Subcutaneous abdominal adipose tissue (tissue), 5 donors: ENCODE results near the gene AGAP1.

Experiments used
- H3K27ac ChIP-seq: one replicate; pipeline ENCODE4 v1.7.0; 2013; ENCODE audit warnings: low read depth, mild to moderate bottlenecking, inconsistent platforms, low read length, moderate library complexity
- H3K27me3 ChIP-seq, 5 donors: one replicate each; pipeline ENCODE4 v1.7.0; 2013; ENCODE audit warnings: low read length in 5 of 5, inconsistent platforms in 1 of 5; ENCODE audit not compliant: control insufficient read depth in 5 of 5, insufficient read depth in 4 of 5
- H3K36me3 ChIP-seq, 5 donors: one replicate each; pipeline ENCODE4 v1.7.0; 2013; ENCODE audit warnings: low read length in 5 of 5; ENCODE audit not compliant: control insufficient read depth in 5 of 5, insufficient read depth in 5 of 5
- H3K4me1 ChIP-seq, 5 donors: one replicate each; pipeline ENCODE4 v1.7.0; 2013; ENCODE audit warnings: low read length in 5 of 5, mild to moderate bottlenecking in 3 of 5, moderate library complexity in 1 of 5; ENCODE audit not compliant: control insufficient read depth in 5 of 5, insufficient read depth in 5 of 5
- H3K4me3 ChIP-seq, 5 donors: one replicate each; pipeline ENCODE4 v1.7.0; 2013; ENCODE audit warnings: low read length in 5 of 5, low read depth in 1 of 5
- H3K9ac ChIP-seq, 5 donors: one replicate each; pipeline ENCODE4 v1.7.0; 2013; ENCODE audit warnings: low read length in 5 of 5, mild to moderate bottlenecking in 4 of 5, moderate library complexity in 3 of 5
- H3K9me3 ChIP-seq, 5 donors: one replicate each; pipeline ENCODE4 v1.7.0; 2013; ENCODE audit warnings: low read length in 5 of 5; ENCODE audit not compliant: control insufficient read depth in 5 of 5
- donor health status: healthy.
- donor health status: healthy.
- donor health status: healthy.
- donor health status: healthy.
- donor health status: healthy.

Gene AGAP1

GRCh38 chr2:235634435-235635158 lies 140.8 kb downstream of the AGAP1 start:
- no peak overlapping the region for H3K27ac ChIP-seq
- H3K9me3 ChIP-seq: no peaks in the 10 kb centered on the region
- peaks cover 6 to 11% (median 7%) of the 10 kb centered on the region in 5 donors for H3K4me1 ChIP-seq
- H3K36me3 ChIP-seq: no peaks in the 10 kb centered on the region
- H3K9ac ChIP-seq: no peak overlapping the region
- H3K4me3 ChIP-seq: no peak overlapping the region
- no peaks in the 10 kb centered on the region for H3K27me3 ChIP-seq

GRCh38 chr2:235636546-235636945 lies 142.7 kb downstream of the AGAP1 start:
- no peaks in the 10 kb centered on the region for H3K36me3 ChIP-seq
- no peak overlapping the region for H3K9ac ChIP-seq
- H3K4me1 ChIP-seq: peaks cover 9 to 31% (median 26%) of the 10 kb centered on the region in 5 donors
- H3K4me3 ChIP-seq: no peak overlapping the region
- no peaks in the 10 kb centered on the region for H3K9me3 ChIP-seq
- no peak overlapping the region for H3K27ac ChIP-seq
- H3K27me3 ChIP-seq: no peaks in the 10 kb centered on the region

GRCh38 chr2:235637896-235638295 lies 144.1 kb downstream of the AGAP1 start:
- H3K27ac ChIP-seq: no peak overlapping the region

GRCh38 chr2:235638541-235639427 lies 144.9 kb downstream of the AGAP1 start:
- no peak overlapping the region for H3K27ac ChIP-seq
- no peak overlapping the region for H3K4me3 ChIP-seq
- H3K36me3 ChIP-seq: no peaks in the 10 kb centered on the region
- peaks cover 11 to 44% (median 39%) of the 10 kb centered on the region in 5 donors for H3K4me1 ChIP-seq
- no peak overlapping the region for H3K9ac ChIP-seq
- no peaks in the 10 kb centered on the region for H3K9me3 ChIP-seq
- H3K27me3 ChIP-seq: no peaks in the 10 kb centered on the region

More at GRCh38 chr2:235637896-235638295, 144.1 kb downstream of the AGAP1 start:
- H3K4me1 ChIP-seq: peaks cover 11 to 42% (median 39%) of the 10 kb centered on the region in 5 donors
- no peak overlapping the region for H3K9ac ChIP-seq
- no peaks in the 10 kb centered on the region for H3K27me3 ChIP-seq
- H3K36me3 ChIP-seq: no peaks in the 10 kb centered on the region
- H3K4me3 ChIP-seq: no peak overlapping the region
- no peaks in the 10 kb centered on the region for H3K9me3 ChIP-seq

- H3K9ac ChIP-seq: no peak overlapping the region
- peaks cover 11 to 50% (median 39%) of the 10 kb centered on the region in 5 donors for H3K4me1 ChIP-seq
- H3K36me3 ChIP-seq: no peaks in the 10 kb centered on the region
- peak overlapping the region; percentile 8 for H3K27ac ChIP-seq
- H3K27me3 ChIP-seq: no peaks in the 10 kb centered on the region
- H3K4me3 ChIP-seq: no peak overlapping the region
- no peaks in the 10 kb centered on the region for H3K9me3 ChIP-seq
Measured at GRCh38 chr2:235639428-235639773, 145.6 kb downstream of the AGAP1 start.

GRCh38 chr2:235639885-235640284 lies 146.0 kb downstream of the AGAP1 start:
- H3K9ac ChIP-seq: peak overlapping the region in 2 of 5 donors; percentile 12 to 23
- no peaks in the 10 kb centered on the region for H3K27me3 ChIP-seq
- peak overlapping the region; percentile 8 for H3K27ac ChIP-seq
- H3K36me3 ChIP-seq: no peaks in the 10 kb centered on the region
- no peak overlapping the region for H3K4me3 ChIP-seq
- no peaks in the 10 kb centered on the region for H3K9me3 ChIP-seq
- H3K4me1 ChIP-seq: peaks cover 11 to 52% (median 39%) of the 10 kb centered on the region in 5 donors

GRCh38 chr2:235640377-235640776 lies 146.5 kb downstream of the AGAP1 start:
- H3K27me3 ChIP-seq: no peaks in the 10 kb centered on the region
- H3K9ac ChIP-seq: peak overlapping the region in 2 of 5 donors; percentile 12 to 23
- H3K36me3 ChIP-seq: no peaks in the 10 kb centered on the region
- H3K9me3 ChIP-seq: no peaks in the 10 kb centered on the region
- peak overlapping the region; percentile 8 for H3K27ac ChIP-seq
- H3K4me3 ChIP-seq: no peak overlapping the region
- H3K4me1 ChIP-seq: peaks cover 11 to 52% (median 39%) of the 10 kb centered on the region in 5 donors

- no peaks in the 10 kb centered on the region for H3K27me3 ChIP-seq
- peak overlapping the region in 1 of 5 donors; percentile 23 for H3K9ac ChIP-seq
- H3K4me3 ChIP-seq: no peak overlapping the region
- H3K36me3 ChIP-seq: no peaks in the 10 kb centered on the region
- no peak overlapping the region for H3K27ac ChIP-seq
- no peaks in the 10 kb centered on the region for H3K9me3 ChIP-seq
- peaks cover 11 to 52% (median 39%) of the 10 kb centered on the region in 5 donors for H3K4me1 ChIP-seq
Measured at GRCh38 chr2:235640926-235641723, 147.3 kb downstream of the AGAP1 start.

GRCh38 chr2:235641956-235642355 lies 148.1 kb downstream of the AGAP1 start:
- Histone ChIP-seq H3K9ac (no peak overlapping the region), H3K27ac (no peak overlapping the region), H3K4me1 (peaks cover 11 to 52% (median 39%) of the 10 kb centered on the region in 5 donors), H3K27me3 (no peaks in the 10 kb centered on the region), H3K9me3 (no peaks in the 10 kb centered on the region), H3K36me3 (no peaks in the 10 kb centered on the region), H3K4me3 (no peak overlapping the region)
